T-cell (primary cell): Measurements from ENCODE around the gene VSNL1. TPM values are rescaled to one million over a fixed set of nuclear protein-coding genes. Genes with fewer than 3 reads are reported as not detected.

Source experiments
- total RNA-seq, 35 experiments: library from RNA in 6 of 35; stranded (reverse) in 6 of 35; fragments of 120-200 nt in 1 of 35; gene quantifications; one replicate each; pipeline versions ENCODE4 v1.2.1 to v1.2.4 and lab custom pipeline; 2013 to 2026

Gene VSNL1
- total RNA-seq, 5 donors from 2014 or later (not counting 1 experiment from before 2014, with no cell fraction given), result 0.22 TPM; not detected in 4

Other genes starting within 250 kb of the VSNL1 start
- gene RAD51AP2, start 22.3 kb upstream of the VSNL1 start, total RNA-seq, result not detected
- 10 to 100 TPM; 14.1 to 22.8 (median 18.1) TPM for gene SMC6, start 213.1 kb downstream of the VSNL1 start, total RNA-seq
- gene GEN1, start 213.4 kb downstream of the VSNL1 start, total RNA-seq, result 1 to 10 TPM; 7.6 to 9.2 (median 7.7) TPM